OCI-LY3 (cell line): ENCODE data around the gene MAT2A.

Experiments used
- CTCF ChIP-seq: fragments of 200-600, 300-600 bp; sonication (generic); IDR thresholded peaks from 2 replicates; pipeline ENCODE4 v1.5.1; 2014; ENCODE audit warnings: antibody characterized with exemption, low read length, low read depth
- EZH2phosphoT487 ChIP-seq: fragments of 200-600 bp; shearing (Covaris generic); IDR thresholded peaks from 2 replicates; pipeline ENCODE4 v1.6.1; 2018; ENCODE audit warnings: antibody characterized with exemption, mixed run types, low read depth

DNA sequence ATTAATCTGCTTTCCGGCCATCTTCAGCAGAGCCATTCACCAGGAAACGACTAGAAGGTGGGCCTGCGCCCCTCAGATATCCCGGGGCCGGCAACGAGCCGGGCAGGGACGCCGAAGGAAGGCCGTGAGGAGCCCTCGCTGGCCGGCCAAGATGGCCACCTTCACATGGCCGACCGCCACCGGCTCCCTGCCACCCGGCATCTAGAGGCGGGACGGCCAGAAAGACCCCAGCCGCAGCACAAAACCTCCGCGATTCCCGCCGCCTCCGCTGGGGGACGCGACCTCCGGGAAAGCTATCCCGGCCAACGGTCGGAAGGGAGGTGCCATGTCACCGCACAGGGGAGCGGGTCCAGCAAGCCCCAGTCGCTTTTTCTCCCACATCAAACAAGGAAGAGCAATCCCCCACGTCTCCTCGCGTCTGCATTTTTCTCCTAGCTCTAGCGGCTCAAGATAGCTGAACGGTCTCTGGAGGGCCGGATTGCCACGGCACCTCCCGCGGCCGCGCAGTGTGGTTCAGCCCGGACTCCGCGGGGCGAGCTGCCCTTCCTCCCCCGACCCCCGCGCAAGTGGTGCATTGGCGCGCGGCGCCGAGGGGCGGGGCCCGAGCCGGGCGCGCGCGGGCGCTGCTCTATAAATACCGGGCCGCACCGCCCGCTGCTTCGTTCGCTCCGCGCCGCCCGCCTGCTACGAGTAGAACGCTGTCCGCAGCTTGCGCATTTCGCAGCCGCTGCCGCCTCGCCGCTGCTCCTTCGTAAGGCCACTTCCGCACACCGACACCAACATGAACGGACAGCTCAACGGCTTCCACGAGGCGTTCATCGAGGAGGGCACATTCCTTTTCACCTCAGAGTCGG lies at the start of gene MAT2A:
- TF ChIP-seq CTCF (peak; percentile 45), EZH2phosphoT487 (no peak)
